Transverse colon (tissue), 4 donors: ENCODE results near the gene INPPL1. TPM values are rescaled to one million over a fixed set of nuclear protein-coding genes. Genes with fewer than 3 reads are reported as not detected.
"Not testable (repeated sequence)": the region's sequence is repeated elsewhere in the genome, so short reads cannot be mapped to it uniquely, and the experiment has no call there.

ENCODE experiments used
- DNase-seq: peaks from one replicate; pipeline ENCODE4 v3.0.0-alpha.2; 2019
- H3K27ac ChIP-seq, 4 donors: fragments of 200-600 bp; sonication (generic); 2 replicates each; pipeline ENCODE4 v1.5.1; 2016 to 2018; ENCODE audit warnings: inconsistent platforms in 4 of 4
- H3K27me3 ChIP-seq: fragments of 200-600 bp; sonication (generic); 2 replicates; pipeline ENCODE4 v1.5.1; 2017; ENCODE audit warnings: inconsistent platforms
- H3K36me3 ChIP-seq, 4 donors: fragments of 200-600 bp; sonication (generic); 2 replicates each; pipeline ENCODE4 v1.5.1; 2017 to 2019; ENCODE audit warnings: inconsistent platforms in 4 of 4
- H3K4me1 ChIP-seq, 4 donors: fragments of 200-600 bp; sonication (generic); 2 replicates each; pipeline ENCODE4 v1.5.1; 2017 to 2020; ENCODE audit warnings: inconsistent platforms in 4 of 4
- H3K4me3 ChIP-seq, 4 donors: fragments of 200-600 bp; sonication (generic); 1 replicate in 1 of 4; 2 replicates in 3 of 4; pipeline versions ENCODE4 v1.5.1 to v1.6.1; 2017 to 2019; ENCODE audit warnings: inconsistent platforms in 4 of 4
- H3K9me3 ChIP-seq, 2 donors: fragments of 200-600 bp; sonication (generic); 2 replicates each; pipeline ENCODE4 v1.5.1; 2017 to 2019; ENCODE audit warnings: inconsistent platforms in 2 of 2
- EP300 ChIP-seq: sonication (generic); formaldehyde crosslinking; IDR thresholded peaks from one replicate; pipeline ENCODE4 v1.6.1; 2017; ENCODE audit warnings: antibody characterized with exemption, low read depth
- POLR2A ChIP-seq: fragments of 450-650 bp; IDR thresholded peaks from one replicate; pipeline ENCODE4 v1.6.1; 2016; ENCODE audit warnings: antibody characterized with exemption, mild to moderate bottlenecking, moderate library complexity
- POLR2AphosphoS5 ChIP-seq, 3 donors: sonication (generic); formaldehyde crosslinking; IDR thresholded peaks; one replicate each; pipeline ENCODE4 v1.6.1; 2016; ENCODE audit warnings: antibody characterized with exemption in 3 of 3
- WGBS, 2 donors: methylation state at CpG; one replicate each; pipeline ENCODE4 v1.1.5; 2018; ENCODE audit warnings: low coverage in 1 of 2; 5-methylcytosine and 5-hydroxymethylcytosine counted together
- in situ Hi-C, 4 donors: fragments of 200-750 bp; cut with MboI; loops; one replicate each; pipeline versions ENCODE4 v1.15.0 to v1.15.1; 2017; ENCODE audit warnings: low sequenced_read_pairs in 3 of 4, low pct_ligation_motif_present in 1 of 4, low pct_unique_long_range_greater_than_20kb in 1 of 4
- intact Hi-C: fragments of 100-400 bp; cut with DNase I; formaldehyde crosslinking; loops from one replicate; pipeline ENCODE4 v1.15.1; 2023; ENCODE audit warnings: low total_unique reads
- total RNA-seq, 4 donors: library from RNA; depleted of rRNA; stranded (reverse); fragments of >200 nt; gene quantifications; one replicate each; pipeline ENCODE4 v1.1.0, GENCODE V29; 2016
- TF ChIP-seq, protein P1 (sequence below), 5 experiments: fragments of 200-600 bp in 3 of 5; fragments of 450-650 bp in 2 of 5; sonication (generic) in 3 of 5; IDR thresholded peaks; 1 replicate in 2 of 5; 2 replicates in 3 of 5; pipeline ENCODE4 v1.5.1; 2016 to 2017; ENCODE audit warnings: antibody characterized with exemption in 5 of 5, inconsistent platforms in 3 of 5, mild to moderate bottlenecking in 2 of 5, moderate library complexity in 1 of 5

Gene INPPL1
- total RNA-seq, 4 donors from 2014 or later, result 92.8 to 388 (median 157) TPM

DNA sequence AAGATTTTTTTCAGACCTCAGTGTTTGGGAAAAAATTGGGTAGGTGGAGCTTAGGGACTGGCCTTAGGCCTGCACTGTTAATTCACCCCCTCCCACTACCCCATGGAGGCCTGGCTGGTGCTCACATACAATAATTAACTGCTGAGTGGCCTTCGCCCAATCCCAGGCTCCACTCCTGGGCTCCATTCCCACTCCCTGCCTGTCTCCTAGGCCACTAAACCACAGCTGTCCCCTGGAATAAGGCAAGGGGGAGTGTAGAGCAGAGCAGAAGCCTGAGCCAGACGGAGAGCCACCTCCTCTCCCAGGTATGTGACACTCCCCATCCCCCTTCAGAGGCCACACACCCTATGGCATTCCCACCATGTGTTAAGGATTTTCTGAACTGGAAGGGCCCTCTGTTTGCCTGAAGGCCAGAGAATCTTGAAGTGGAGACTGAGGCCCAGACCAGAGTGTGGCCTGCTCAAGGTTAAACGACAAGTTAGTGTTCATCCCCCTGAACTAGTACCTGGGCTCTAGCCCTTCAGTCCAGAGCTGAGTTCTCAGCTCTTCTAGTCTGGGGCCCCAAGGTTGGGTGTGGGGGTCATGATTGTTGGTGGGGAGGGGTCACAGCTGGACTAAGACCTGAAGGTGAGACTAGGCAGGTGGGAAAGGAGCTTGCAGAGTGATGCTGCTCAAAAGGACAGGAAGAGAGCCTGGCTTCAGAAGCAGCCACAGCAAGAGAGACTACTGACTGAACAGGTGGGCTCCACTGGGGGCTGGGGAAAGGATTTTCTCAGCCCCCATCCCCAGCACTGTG lies 34.9 kb upstream of the INPPL1 start:
- WGBS, 2 donors, result 50 to 66% methylated on average over 3 of the region's 3 CpGs
- H3K27ac ChIP-seq, result no peak overlapping the region

DNA sequence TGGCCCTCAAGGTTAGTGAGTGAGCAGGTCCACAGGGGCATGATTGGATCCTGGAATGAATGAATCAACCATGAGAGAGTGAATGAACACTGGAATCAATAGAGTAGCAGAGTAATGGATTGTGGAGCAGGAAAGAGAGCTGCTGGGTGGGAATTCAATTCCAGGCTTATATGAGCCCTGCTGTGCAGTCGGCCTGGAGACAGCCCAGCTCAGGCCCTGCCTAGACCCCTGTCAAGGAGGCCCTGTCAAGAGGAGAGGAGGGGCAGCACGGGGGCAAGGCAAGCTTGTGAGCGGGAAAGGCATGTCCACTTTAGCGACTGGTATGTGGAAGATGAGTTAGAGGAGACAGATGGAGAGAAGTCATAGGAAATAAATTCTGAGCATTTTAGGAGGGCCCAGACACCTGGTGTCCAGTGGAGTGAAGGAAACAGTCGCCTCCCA lies 33.9 kb upstream of the INPPL1 start:
- Histone ChIP-seq H3K4me3 (no peak overlapping the region), H3K9me3 (no peaks in the 10 kb centered on the region), H3K36me3 (no peaks in the 10 kb centered on the region), H3K27ac (no peak overlapping the region), H3K27me3 (no peaks in the 10 kb centered on the region), H3K4me1 (peaks cover 0 to 3% (median 0%) of the 10 kb centered on the region in 4 donors)
- 81% methylated on average over 5 of the region's 5 CpGs; no CpG with 5 or more reads in 1 of the 2 donors for WGBS, 2 donors
- intact Hi-C loops (no loop called here), in situ Hi-C loops (no loop called here)
- no peak for DNase-seq
- TF ChIP-seq, protein P1, sequence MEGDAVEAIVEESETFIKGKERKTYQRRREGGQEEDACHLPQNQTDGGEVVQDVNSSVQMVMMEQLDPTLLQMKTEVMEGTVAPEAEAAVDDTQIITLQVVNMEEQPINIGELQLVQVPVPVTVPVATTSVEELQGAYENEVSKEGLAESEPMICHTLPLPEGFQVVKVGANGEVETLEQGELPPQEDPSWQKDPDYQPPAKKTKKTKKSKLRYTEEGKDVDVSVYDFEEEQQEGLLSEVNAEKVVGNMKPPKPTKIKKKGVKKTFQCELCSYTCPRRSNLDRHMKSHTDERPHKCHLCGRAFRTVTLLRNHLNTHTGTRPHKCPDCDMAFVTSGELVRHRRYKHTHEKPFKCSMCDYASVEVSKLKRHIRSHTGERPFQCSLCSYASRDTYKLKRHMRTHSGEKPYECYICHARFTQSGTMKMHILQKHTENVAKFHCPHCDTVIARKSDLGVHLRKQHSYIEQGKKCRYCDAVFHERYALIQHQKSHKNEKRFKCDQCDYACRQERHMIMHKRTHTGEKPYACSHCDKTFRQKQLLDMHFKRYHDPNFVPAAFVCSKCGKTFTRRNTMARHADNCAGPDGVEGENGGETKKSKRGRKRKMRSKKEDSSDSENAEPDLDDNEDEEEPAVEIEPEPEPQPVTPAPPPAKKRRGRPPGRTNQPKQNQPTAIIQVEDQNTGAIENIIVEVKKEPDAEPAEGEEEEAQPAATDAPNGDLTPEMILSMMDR (IDR thresholded peaks at IDR 0.05), result no peak
- TF ChIP-seq POLR2A (no peak), EP300 (no peak), POLR2AphosphoS5 (IDR thresholded peaks at IDR 0.05) (no peak)

More for the DNA sequence above, 34.9 kb upstream of the INPPL1 start:
- TF ChIP-seq POLR2A, result no peak
- TF ChIP-seq, protein P1 (IDR thresholded peaks at IDR 0.05), result no peak
- TF ChIP-seq EP300, result no peak
- TF ChIP-seq POLR2AphosphoS5 (IDR thresholded peaks at IDR 0.05), result no peak
- Histone ChIP-seq H3K4me1 (peaks cover 0 to 3% (median 0%) of the 10 kb centered on the region in 4 donors), H3K36me3 (no peaks in the 10 kb centered on the region), H3K27me3 (no peaks in the 10 kb centered on the region), H3K9me3 (no peaks in the 10 kb centered on the region), H3K4me3 (no peak overlapping the region)
- intact Hi-C loops, result no loop called here
- DNase-seq, result no peak
- in situ Hi-C loops, result no loop called here

DNA sequence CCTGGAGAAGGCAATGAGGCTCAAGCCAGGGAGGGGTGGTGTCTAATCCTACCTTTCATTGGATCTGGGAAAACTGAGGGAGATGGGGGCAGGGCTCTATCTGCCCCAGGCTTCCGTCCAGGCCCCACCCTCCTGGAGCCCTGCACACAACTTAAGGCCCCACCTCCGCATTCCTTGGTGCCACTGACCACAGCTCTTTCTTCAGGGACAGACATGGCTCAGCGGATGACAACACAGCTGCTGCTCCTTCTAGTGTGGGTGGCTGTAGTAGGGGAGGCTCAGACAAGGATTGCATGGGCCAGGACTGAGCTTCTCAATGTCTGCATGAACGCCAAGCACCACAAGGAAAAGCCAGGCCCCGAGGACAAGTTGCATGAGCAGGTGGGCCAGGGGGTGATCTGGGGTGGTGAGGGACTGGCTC lies 32.6 kb upstream of the INPPL1 start, which contains the start of gene FOLR1:
TSS of gene FOLR1 (plus strand) at position 180 of the 421 bp plus-strand sequence. CDS start at position 214, 34 bp downstream.
- no peaks in the 10 kb centered on the region for H3K27me3 ChIP-seq
- intact Hi-C loops, result no loop called here
- no peaks in the 10 kb centered on the region for H3K36me3 ChIP-seq
- 80 to 100% methylated on average over 1 to 5 of the region's 5 CpGs for WGBS, 2 donors
- peaks cover 0 to 3% (median 0%) of the 10 kb centered on the region in 4 donors for H3K4me1 ChIP-seq
- no peak for DNase-seq
- H3K4me3 ChIP-seq, result no peak within 1 kb of the TSS
- no peaks in the 10 kb centered on the region for H3K9me3 ChIP-seq
- in situ Hi-C loops, result no loop called here
- TF ChIP-seq EP300 (no peak), POLR2A (no peak), POLR2AphosphoS5 (IDR thresholded peaks at IDR 0.05) (no peak)
- TF ChIP-seq, protein P1 (IDR thresholded peaks at IDR 0.05), result no peak
- no peak within 1 kb of the TSS for H3K27ac ChIP-seq

DNA sequence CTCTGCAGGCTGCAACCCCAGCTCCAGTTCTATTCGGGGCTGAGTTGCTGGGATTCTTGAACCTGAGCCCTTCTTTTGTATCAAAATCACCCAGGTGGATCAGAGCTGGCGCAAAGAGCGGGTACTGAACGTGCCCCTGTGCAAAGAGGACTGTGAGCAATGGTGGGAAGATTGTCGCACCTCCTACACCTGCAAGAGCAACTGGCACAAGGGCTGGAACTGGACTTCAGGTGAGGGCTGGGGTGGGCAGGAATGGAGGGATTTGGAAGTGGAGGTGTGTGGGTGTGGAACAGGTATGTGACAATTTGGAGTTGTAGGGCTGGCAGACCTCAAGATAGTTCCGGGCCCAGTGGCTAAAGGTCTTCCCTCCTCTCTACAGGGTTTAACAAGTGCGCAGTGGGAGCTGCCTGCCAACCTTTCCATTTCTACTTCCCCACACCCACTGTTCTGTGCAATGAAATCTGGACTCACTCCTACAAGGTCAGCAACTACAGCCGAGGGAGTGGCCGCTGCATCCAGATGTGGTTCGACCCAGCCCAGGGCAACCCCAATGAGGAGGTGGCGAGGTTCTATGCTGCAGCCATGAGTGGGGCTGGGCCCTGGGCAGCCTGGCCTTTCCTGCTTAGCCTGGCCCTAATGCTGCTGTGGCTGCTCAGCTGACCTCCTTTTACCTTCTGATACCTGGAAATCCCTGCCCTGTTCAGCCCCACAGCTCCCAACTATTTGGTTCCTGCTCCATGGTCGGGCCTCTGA lies 28.9 kb upstream of the INPPL1 start:
- WGBS, 2 donors, result 90% methylated on average over 11 of the region's 12 CpGs; no CpG with 5 or more reads in 1 of the 2 donors

DNA sequence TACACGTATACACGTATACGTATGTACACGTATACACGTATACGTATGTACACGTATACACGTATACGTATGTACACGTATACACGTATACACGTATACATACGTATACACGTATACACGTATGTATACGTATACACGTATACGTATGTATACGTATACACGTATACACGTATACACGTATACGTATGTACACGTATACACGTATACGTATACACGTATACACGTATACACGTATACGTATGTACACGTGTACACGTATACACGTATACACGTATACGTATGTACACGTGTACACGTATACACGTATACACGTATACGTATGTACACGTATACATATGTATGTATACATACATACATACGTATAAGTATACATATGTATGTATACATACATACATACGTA lies 23.1 kb upstream of the INPPL1 start:
- in situ Hi-C loops, result not testable (repeated sequence)

More for the DNA sequence above, 28.9 kb upstream of the INPPL1 start:
- no peak for DNase-seq
- H3K36me3 ChIP-seq, result no peaks in the 10 kb centered on the region
- intact Hi-C loops, result no loop called here
- H3K27me3 ChIP-seq, result no peaks in the 10 kb centered on the region
- no peak overlapping the region for H3K4me3 ChIP-seq
- no peak for TF ChIP-seq POLR2A
- TF ChIP-seq, protein P1 (IDR thresholded peaks at IDR 0.05), result no peak
- no peak for TF ChIP-seq EP300
- TF ChIP-seq POLR2AphosphoS5 (IDR thresholded peaks at IDR 0.05), result no peak
- H3K9me3 ChIP-seq, result no peaks in the 10 kb centered on the region
- no peak overlapping the region for H3K27ac ChIP-seq
- in situ Hi-C loops, result no loop called here
- no peaks in the 10 kb centered on the region for H3K4me1 ChIP-seq

More for the DNA sequence above, 23.1 kb upstream of the INPPL1 start:
- 92 to 94% methylated on average over 21 to 43 of the region's 43 CpGs for WGBS, 2 donors
- H3K36me3 ChIP-seq, H3K27me3 ChIP-seq, H3K4me3 ChIP-seq, DNase-seq, H3K9me3 ChIP-seq, H3K27ac ChIP-seq, H3K4me1 ChIP-seq, intact Hi-C loops: not testable (repeated sequence)
